SH-SY5Y (cell line): ENCODE results near the gene PER3.

ENCODE experiments used
- GATA2 ChIP-seq: IDR thresholded peaks from 2 replicates; pipeline ENCODE4 v1.6.1; 2011; ENCODE audit warnings: mild to moderate bottlenecking, low read depth, low read length
- GATA3 ChIP-seq: IDR thresholded peaks from 2 replicates; pipeline ENCODE4 v1.6.1; 2011; ENCODE audit warnings: low read depth, mild to moderate bottlenecking, low read length, moderate library complexity

PER3 gene

GRCh38 chr1:7769673-7770412, 14.2 kb upstream of the PER3 start:
- TF ChIP-seq GATA3 (no peak), GATA2 (no peak)

DNA sequence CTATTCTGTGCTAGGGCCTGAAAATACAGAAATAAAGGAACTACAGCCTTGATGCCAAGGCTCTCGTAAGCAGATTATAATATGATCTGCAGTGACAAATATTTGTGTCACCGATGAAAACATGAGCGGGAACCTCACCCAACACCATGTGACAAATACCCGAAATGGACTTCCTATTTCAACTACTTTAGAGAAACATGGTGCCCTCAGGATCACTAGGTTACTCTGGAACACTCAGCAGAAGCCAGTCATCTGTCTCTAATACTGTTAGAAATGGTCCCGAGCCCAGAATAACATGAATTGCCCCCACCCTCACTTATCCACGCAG, 13.5 kb upstream of the PER3 start:
- no peak for TF ChIP-seq GATA3
- no peak for TF ChIP-seq GATA2

GRCh38 chr1:7770997-7771822, 12.9 kb upstream of the PER3 start, which contains the start of gene VAMP3:
TSS of gene VAMP3 (plus strand) at chr1:7771296. CDS start at chr1:7771384, 88 bp downstream.
- TF ChIP-seq GATA3 (no peak), GATA2 (no peak)

GRCh38 chr1:7771823-7772299, 12.2 kb upstream of the PER3 start:
- TF ChIP-seq GATA2 (no peak), GATA3 (no peak)

GRCh38 chr1:7777591-7777990, 6.5 kb upstream of the PER3 start:
- TF ChIP-seq GATA2, result no peak
- TF ChIP-seq GATA3, result no peak

- TF ChIP-seq GATA2, result no peak
- TF ChIP-seq GATA3, result no peak
Measured at GRCh38 chr1:7778133-7778628, 5.9 kb upstream of the PER3 start.

GRCh38 chr1:7780976-7781375, 3.1 kb upstream of the PER3 start:
- TF ChIP-seq GATA2 (no peak), GATA3 (no peak)

DNA sequence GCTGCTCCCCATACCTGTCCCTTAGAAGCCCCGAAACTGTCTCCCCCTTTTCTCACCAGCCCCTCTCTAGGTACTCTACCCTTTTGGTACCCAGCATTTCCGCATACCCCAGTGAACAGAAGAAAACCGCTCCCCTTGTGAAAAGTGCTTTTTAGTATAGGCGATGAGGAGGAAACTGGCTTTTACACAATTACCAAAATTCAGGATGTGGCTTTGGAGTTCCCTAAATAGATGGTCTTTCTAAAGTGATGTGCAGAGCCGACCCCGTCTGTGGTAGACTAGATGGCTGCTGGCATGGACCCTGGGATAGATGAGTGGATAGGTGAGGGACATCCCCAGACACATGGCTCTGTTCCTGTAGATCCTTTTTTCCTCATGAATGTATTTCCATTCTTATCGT, 2.6 kb upstream of the PER3 start:
- no peak for TF ChIP-seq GATA2
- TF ChIP-seq GATA3, result no peak

- TF ChIP-seq GATA3 (no peak), GATA2 (no peak)
Measured at GRCh38 chr1:7781923-7782495, 2.1 kb upstream of the PER3 start.

DNA sequence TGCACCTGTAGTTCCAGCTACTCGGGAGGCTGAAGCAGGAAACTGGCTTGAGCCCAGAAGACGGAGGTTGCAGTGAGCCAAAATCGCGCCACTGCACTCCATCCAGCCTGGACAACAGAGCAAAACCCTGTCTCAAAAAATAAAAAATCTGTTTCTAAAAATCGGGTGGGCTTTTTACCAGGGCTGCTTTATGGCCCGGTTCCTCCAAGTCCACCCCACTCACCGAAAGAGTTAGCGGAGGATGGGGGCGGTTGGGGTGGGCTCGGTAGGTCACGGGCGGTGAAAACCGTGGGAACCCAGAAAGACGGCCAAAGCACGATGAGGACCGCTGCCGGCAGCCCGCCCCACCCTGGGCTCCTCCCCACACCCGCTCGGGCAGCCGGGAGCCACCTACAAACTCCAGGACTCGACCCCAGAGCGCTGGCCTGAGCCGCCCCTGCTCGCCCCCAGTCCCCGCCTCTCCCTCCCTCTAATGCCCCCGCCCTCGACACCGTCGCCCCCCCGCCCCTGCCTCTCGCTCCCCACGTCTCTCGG, 846 bp upstream of the PER3 start:
- no peak for TF ChIP-seq GATA2
- no peak for TF ChIP-seq GATA3

GRCh38 chr1:7784492-7785071, 491 bp downstream of the PER3 start:
- no peak for TF ChIP-seq GATA3
- no peak for TF ChIP-seq GATA2

GRCh38 chr1:7785108-7785507, 1.0 kb downstream of the PER3 start:
- no peak for TF ChIP-seq GATA3
- TF ChIP-seq GATA2, result no peak

- TF ChIP-seq GATA2 (no peak), GATA3 (no peak)
Measured at GRCh38 chr1:7786795-7787194, 2.7 kb downstream of the PER3 start.

- TF ChIP-seq GATA2, result no peak
- TF ChIP-seq GATA3, result no peak
Measured at GRCh38 chr1:7789828-7790227, 5.7 kb downstream of the PER3 start.
